ENCODE measurements around the gene MESP2. TPM values are rescaled to one million over a fixed set of nuclear protein-coding genes. Genes with fewer than 3 reads are reported as not detected.

Gene MESP2
- total and polyA plus RNA-seq, 5 experiments from 2014 or later = not detected

Other genes with a start within 250 kb of the MESP2 start
- under 1 TPM; 0.05 to 0.16 TPM for gene TICRR, start 200.9 kb upstream of the MESP2 start, total RNA-seq
- not detected for gene TICRR, start 200.9 kb upstream of the MESP2 start, polyA plus RNA-seq
- gene KIF7, start 120.9 kb upstream of the MESP2 start, total RNA-seq = under 1 TPM in 1 of 2 experiments, not detected in 1; 0.10 TPM
- gene KIF7, start 120.9 kb upstream of the MESP2 start, polyA plus RNA-seq = under 1 TPM in 1 of 3 donors, not detected in 2; 0.17 TPM
- 1 to 10 TPM in 1 of 2 experiments, under 1 TPM in 1; 0.96 to 2.2 TPM for gene PLIN1, start 97.0 kb upstream of the MESP2 start, total RNA-seq
- not detected for gene PLIN1, start 97.0 kb upstream of the MESP2 start, polyA plus RNA-seq
- gene PEX11A, start 85.6 kb upstream of the MESP2 start, total RNA-seq = 1 to 10 TPM; 3.5 to 3.8 TPM
- 1 to 10 TPM; 2.3 to 2.7 (median 2.5) TPM for gene PEX11A, start 85.6 kb upstream of the MESP2 start, polyA plus RNA-seq
- gene WDR93, start 85.5 kb upstream of the MESP2 start, total RNA-seq = under 1 TPM in 1 of 2 experiments, not detected in 1; 0.19 TPM
- under 1 TPM in 1 of 3 donors, not detected in 2; 0.33 TPM for gene WDR93, start 85.5 kb upstream of the MESP2 start, polyA plus RNA-seq
- under 1 TPM; 0.26 to 0.27 TPM for gene MESP1, start 25.1 kb upstream of the MESP2 start, total RNA-seq
- gene MESP1, start 25.1 kb upstream of the MESP2 start, polyA plus RNA-seq = under 1 TPM; 0.06 to 0.81 (median 0.50) TPM
- gene ANPEP, start 38.5 kb downstream of the MESP2 start, total RNA-seq = 1 to 10 TPM in 1 of 2 experiments, under 1 TPM in 1; 0.88 to 1.1 TPM
- under 1 TPM in 1 of 3 donors, not detected in 2; 0.06 TPM for gene ANPEP, start 38.5 kb downstream of the MESP2 start, polyA plus RNA-seq
- gene AP3S2, start 117.7 kb downstream of the MESP2 start, total RNA-seq = 10 to 100 TPM; 29.4 to 38.9 TPM
- 10 to 100 TPM; 30.7 to 40.7 (median 36.9) TPM for gene AP3S2, start 117.7 kb downstream of the MESP2 start, polyA plus RNA-seq
- gene ARPIN, start 136.6 kb downstream of the MESP2 start, total RNA-seq = under 1 TPM in 1 of 2 experiments, not detected in 1; 0.14 TPM
- gene ARPIN, start 136.6 kb downstream of the MESP2 start, polyA plus RNA-seq = not detected
- gene ZNF710, start 225.0 kb downstream of the MESP2 start, total RNA-seq = 10 to 100 TPM; 13.8 to 14.5 TPM
- gene ZNF710, start 225.0 kb downstream of the MESP2 start, polyA plus RNA-seq = 1 to 10 TPM in 1 of 3 donors, under 1 TPM in 2; 0.23 to 1.8 (median 0.47) TPM